Neural progenitor cell (in vitro differentiated cells): ENCODE measurements around the gene KCNK5. TPM values are rescaled to one million over a fixed set of nuclear protein-coding genes. Genes with fewer than 3 reads are reported as not detected.

ENCODE experiments used
- DNase-seq: peaks from one replicate; pipeline ENCODE4 v3.0.0-alpha.2; 2016; ENCODE audit warnings: low spot score
- H2AFZ ChIP-seq: fragments of 200-600 bp; sonication (generic); replicated peaks from 2 replicates; pipeline ENCODE4 v1.6.1; 2016; ENCODE audit warnings: antibody characterized with exemption
- H3F3A ChIP-seq: fragments of 200-600 bp; sonication (generic); 2 replicates; pipeline ENCODE4 v1.6.1; 2016; ENCODE audit warnings: antibody characterized with exemption, low read depth
- H3K27ac ChIP-seq: fragments of 200-600 bp; sonication (generic); 2 replicates; pipeline ENCODE4 v1.5.1; 2016; ENCODE audit warnings: mild to moderate bottlenecking
- H3K27me3 ChIP-seq: fragments of 200-600 bp; sonication (generic); 2 replicates; pipeline ENCODE4 v1.6.1; 2016; ENCODE audit warnings: mild to moderate bottlenecking, moderate library complexity
- H3K36me3 ChIP-seq: fragments of 200-600 bp; sonication (generic); 2 replicates; pipeline ENCODE4 v1.5.1; 2016
- H3K4me1 ChIP-seq: fragments of 200-600 bp; sonication (generic); 2 replicates; pipeline ENCODE4 v1.6.1; 2016; ENCODE audit warnings: mixed run types
- H3K4me2 ChIP-seq: fragments of 200-600 bp; sonication (generic); 2 replicates; pipeline ENCODE4 v1.6.1; 2016
- H3K4me3 ChIP-seq: fragments of 200-600 bp; sonication (generic); 2 replicates; pipeline ENCODE4 v1.5.1; 2016
- H3K79me2 ChIP-seq: fragments of 200-600 bp; sonication (generic); 2 replicates; pipeline ENCODE4 v1.6.1; 2016; ENCODE audit warnings: low read depth
- H3K9ac ChIP-seq: fragments of 200-600 bp; sonication (generic); 2 replicates; pipeline ENCODE4 v1.6.1; 2016
- H3K9me3 ChIP-seq: fragments of 200-600 bp; sonication (generic); 2 replicates; pipeline ENCODE4 v1.5.1; 2016; ENCODE audit warnings: low read depth
- H4K20me1 ChIP-seq: fragments of 200-600 bp; sonication (generic); 2 replicates; pipeline ENCODE4 v1.6.1; 2016; ENCODE audit warnings: low read depth
- H3K27ac Mint-ChIP-seq: 3 replicates; pipeline ENCODE4 v1.8.0; 2021; ENCODE audit warnings: mixed read lengths
- H3K27me3 Mint-ChIP-seq: 2 replicates; pipeline ENCODE4 v1.8.0; 2022; ENCODE audit warnings: low read depth, mild to moderate bottlenecking, inconsistent platforms, moderate library complexity, mixed read lengths; ENCODE audit not compliant: insufficient read depth
- H3K36me3 Mint-ChIP-seq: 3 replicates; pipeline ENCODE4 v1.8.0; 2021; ENCODE audit warnings: mixed read lengths
- H3K4me1 Mint-ChIP-seq: 3 replicates; pipeline ENCODE4 v1.8.0; 2021; ENCODE audit warnings: mixed read lengths
- H3K4me3 Mint-ChIP-seq: 3 replicates; pipeline ENCODE4 v1.8.0; 2021; ENCODE audit warnings: mild to moderate bottlenecking, moderate library complexity, mixed read lengths
- H3K9me3 Mint-ChIP-seq: 3 replicates; pipeline ENCODE4 v1.8.0; 2020; ENCODE audit warnings: mixed read lengths
- EZH2 ChIP-seq: fragments of 200-600 bp; sonication (generic); IDR thresholded peaks from 2 replicates; pipeline ENCODE4 v1.6.1; 2017; ENCODE audit warnings: antibody characterized with exemption, mild to moderate bottlenecking, moderate library complexity
- EZH2phosphoT487 ChIP-seq: fragments of 200-600 bp; sonication (generic); IDR thresholded peaks from 2 replicates; pipeline ENCODE4 v1.6.1; 2017; ENCODE audit warnings: antibody characterized with exemption
- total RNA-seq: library from RNA; depleted of rRNA; stranded (reverse); fragments of >200 nt; gene quantifications from 2 replicates; pipeline ENCODE4 v1.2.3, GENCODE V29; 2015; ENCODE audit warnings: low replicate concordance
- TF ChIP-seq, protein P1 (sequence below): fragments of 200-600 bp; sonication (generic); IDR thresholded peaks from 2 replicates; pipeline ENCODE4 v1.5.1; 2017; ENCODE audit warnings: antibody characterized with exemption, mild to moderate bottlenecking

The KCNK5 gene
- total RNA-seq, 1 donor from 2014 or later: 5.7 TPM

DNA sequence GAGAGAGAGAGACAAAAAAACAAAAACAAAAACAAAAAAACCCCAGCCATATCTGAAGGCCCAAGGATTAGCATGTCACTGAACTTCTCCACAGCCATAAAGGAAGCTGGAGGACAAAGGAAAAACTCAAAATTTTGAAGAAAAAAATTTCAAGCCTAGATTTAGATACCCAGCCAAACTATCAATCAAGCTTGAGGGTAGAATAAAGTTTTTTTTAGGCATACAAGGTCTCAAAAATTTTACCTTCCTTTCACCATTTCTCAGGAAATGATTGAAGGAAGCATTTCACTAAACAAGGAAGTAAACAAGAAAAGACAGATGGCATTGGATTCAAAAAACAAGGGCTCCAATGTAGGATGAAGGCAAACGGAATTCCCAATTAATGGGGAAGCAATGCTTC, 52.1 kb downstream of the KCNK5 start:
- no peaks in the 10 kb centered on the region for H3K79me2 ChIP-seq
- no peak for DNase-seq
- H3K36me3 ChIP-seq: no peaks in the 10 kb centered on the region
- H3K9ac ChIP-seq: no peak overlapping the region
- no peaks in the 10 kb centered on the region for H4K20me1 ChIP-seq
- H3K27me3 Mint-ChIP-seq: peaks cover 8% of the 10 kb centered on the region
- no peaks in the 10 kb centered on the region for H3K27me3 ChIP-seq
- no peak overlapping the region for H3K4me3 Mint-ChIP-seq
- peaks cover 3% of the 10 kb centered on the region for H3K9me3 ChIP-seq
- no peak overlapping the region for H3K4me3 ChIP-seq
- H3F3A ChIP-seq: no peaks in the 10 kb centered on the region
- TF ChIP-seq EZH2phosphoT487: no peak
- TF ChIP-seq, protein P1, sequence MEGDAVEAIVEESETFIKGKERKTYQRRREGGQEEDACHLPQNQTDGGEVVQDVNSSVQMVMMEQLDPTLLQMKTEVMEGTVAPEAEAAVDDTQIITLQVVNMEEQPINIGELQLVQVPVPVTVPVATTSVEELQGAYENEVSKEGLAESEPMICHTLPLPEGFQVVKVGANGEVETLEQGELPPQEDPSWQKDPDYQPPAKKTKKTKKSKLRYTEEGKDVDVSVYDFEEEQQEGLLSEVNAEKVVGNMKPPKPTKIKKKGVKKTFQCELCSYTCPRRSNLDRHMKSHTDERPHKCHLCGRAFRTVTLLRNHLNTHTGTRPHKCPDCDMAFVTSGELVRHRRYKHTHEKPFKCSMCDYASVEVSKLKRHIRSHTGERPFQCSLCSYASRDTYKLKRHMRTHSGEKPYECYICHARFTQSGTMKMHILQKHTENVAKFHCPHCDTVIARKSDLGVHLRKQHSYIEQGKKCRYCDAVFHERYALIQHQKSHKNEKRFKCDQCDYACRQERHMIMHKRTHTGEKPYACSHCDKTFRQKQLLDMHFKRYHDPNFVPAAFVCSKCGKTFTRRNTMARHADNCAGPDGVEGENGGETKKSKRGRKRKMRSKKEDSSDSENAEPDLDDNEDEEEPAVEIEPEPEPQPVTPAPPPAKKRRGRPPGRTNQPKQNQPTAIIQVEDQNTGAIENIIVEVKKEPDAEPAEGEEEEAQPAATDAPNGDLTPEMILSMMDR: no peak
- peaks cover 2% of the 10 kb centered on the region for H3K4me1 Mint-ChIP-seq
- no peak overlapping the region for H3K27ac Mint-ChIP-seq
- no peak overlapping the region for H3K4me2 ChIP-seq
- no peak overlapping the region for H3K27ac ChIP-seq
- no peak overlapping the region for H2AFZ ChIP-seq
- H3K36me3 Mint-ChIP-seq: peaks cover 10% of the 10 kb centered on the region
- H3K9me3 Mint-ChIP-seq: peaks cover 19% of the 10 kb centered on the region
- H3K4me1 ChIP-seq: no peaks in the 10 kb centered on the region

DNA sequence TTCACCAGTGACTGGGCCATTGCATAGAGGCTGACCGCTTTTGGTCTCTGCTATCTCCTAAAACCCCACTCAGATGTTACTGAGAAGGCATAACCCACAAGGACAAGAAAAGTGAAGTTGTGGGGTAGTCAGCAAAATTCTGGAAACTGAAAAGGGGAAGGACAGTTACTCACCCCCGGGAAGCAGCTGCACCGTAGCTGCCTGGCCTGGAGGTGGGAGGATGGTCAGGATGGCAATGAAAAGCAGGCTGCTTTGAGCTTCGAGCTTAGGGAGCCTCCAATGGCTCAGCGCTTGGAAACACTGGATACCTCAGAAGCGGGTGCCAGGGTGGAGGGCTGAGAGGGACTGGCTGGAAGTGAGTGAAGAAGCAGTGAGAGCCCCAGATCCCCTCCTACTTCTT, 56.0 kb downstream of the KCNK5 start:
- TF ChIP-seq EZH2 (no peak), EZH2phosphoT487 (no peak)
- TF ChIP-seq, protein P1: no peak
- H3K4me1 Mint-ChIP-seq: peaks cover 2% of the 10 kb centered on the region
- Histone ChIP-seq H3K9ac (no peak overlapping the region), H3F3A (no peaks in the 10 kb centered on the region), H3K9me3 (peaks cover 3% of the 10 kb centered on the region), H3K4me1 (no peaks in the 10 kb centered on the region), H3K4me2 (no peak overlapping the region), H3K36me3 (no peaks in the 10 kb centered on the region), H4K20me1 (no peaks in the 10 kb centered on the region), H3K27ac (no peak overlapping the region), H3K79me2 (no peaks in the 10 kb centered on the region), H3K27me3 (peaks cover under 1% of the 10 kb centered on the region), H2AFZ (no peak overlapping the region), H3K4me3 (no peak overlapping the region)
- H3K9me3 Mint-ChIP-seq: peaks cover 21% of the 10 kb centered on the region
- no peak for DNase-seq
- H3K36me3 Mint-ChIP-seq: peaks cover 10% of the 10 kb centered on the region
- H3K27ac Mint-ChIP-seq: no peak overlapping the region
- H3K4me3 Mint-ChIP-seq: no peak overlapping the region
- H3K27me3 Mint-ChIP-seq: peaks cover 12% of the 10 kb centered on the region

DNA sequence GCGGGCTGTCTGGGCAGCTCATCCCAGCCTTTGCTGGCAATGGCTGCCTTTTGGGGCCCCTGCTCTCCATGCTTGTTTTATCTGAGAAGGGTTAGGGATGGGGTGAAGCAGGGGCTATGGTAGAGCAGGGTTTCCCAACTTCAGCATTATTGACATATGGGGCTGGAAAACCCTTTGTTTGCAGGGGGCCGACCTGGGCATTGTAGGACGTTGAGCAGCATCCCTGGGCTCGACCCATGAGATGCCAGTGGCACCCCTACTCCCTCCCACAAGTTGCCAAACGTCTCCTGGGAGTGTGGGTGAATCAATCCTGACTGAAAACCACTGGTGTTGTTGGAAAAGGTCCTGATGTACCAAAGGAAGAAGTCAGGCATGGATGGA, 56.9 kb downstream of the KCNK5 start:
- Histone ChIP-seq H4K20me1 (no peaks in the 10 kb centered on the region), H2AFZ (no peak overlapping the region), H3K79me2 (no peaks in the 10 kb centered on the region), H3K9ac (no peak overlapping the region), H3K36me3 (no peaks in the 10 kb centered on the region), H3K4me3 (no peak overlapping the region), H3F3A (no peaks in the 10 kb centered on the region), H3K9me3 (no peaks in the 10 kb centered on the region), H3K4me1 (no peaks in the 10 kb centered on the region), H3K27ac (no peak overlapping the region), H3K4me2 (no peak overlapping the region), H3K27me3 (peaks cover 10% of the 10 kb centered on the region)
- DNase-seq: no peak
- no peaks in the 10 kb centered on the region for H3K4me1 Mint-ChIP-seq
- H3K27ac Mint-ChIP-seq: no peak overlapping the region
- H3K27me3 Mint-ChIP-seq: peaks cover 9% of the 10 kb centered on the region
- H3K4me3 Mint-ChIP-seq: no peak overlapping the region
- peaks cover 7% of the 10 kb centered on the region for H3K36me3 Mint-ChIP-seq
- TF ChIP-seq EZH2 (no peak), EZH2phosphoT487 (no peak)
- TF ChIP-seq, protein P1: no peak
- peaks cover 15% of the 10 kb centered on the region for H3K9me3 Mint-ChIP-seq
